GM18517 (cell line): Measurements from ENCODE around the gene HDHD3.

Experiments used
- ATAC-seq: cut with Tn5 transposase; IDR thresholded peaks from one replicate; pipeline ENCODE4 v1.9.1; 2021; ENCODE audit warnings: mild to moderate bottlenecking, moderate library complexity; ENCODE audit not compliant: unreplicated experiment

HDHD3 gene

DNA sequence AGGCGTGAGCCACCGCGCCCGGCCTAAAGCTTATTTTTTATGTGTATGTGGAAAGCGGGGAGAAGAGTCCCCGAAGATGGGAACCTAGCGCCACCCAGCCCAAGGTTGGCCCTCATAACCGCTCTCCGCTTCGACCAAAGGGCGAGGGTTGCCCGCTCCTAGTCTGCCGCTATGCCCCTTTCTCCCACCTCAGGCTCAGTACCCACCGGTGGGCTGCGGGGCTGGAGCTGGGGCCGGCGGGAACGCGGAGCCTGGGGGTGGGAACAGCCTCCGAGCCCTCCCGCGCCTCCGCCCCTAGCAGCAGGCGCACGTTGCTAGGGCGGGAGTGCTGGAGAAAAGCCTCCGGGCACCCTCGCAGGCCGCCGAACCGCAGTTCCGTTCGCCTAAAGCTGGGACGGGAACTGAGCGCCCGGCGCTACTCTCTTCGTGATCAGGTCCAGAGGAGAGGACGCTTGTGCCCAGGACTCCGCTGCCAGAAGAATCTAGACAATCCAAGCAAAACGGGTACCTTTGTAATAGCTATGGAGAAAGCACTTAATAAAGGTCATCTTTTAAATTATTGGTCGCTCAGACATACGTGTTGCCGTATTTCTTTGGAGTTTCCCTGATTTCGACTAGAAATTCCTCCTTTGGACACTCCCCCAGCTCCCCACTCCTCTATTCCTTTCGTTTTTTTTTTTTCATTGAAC is 36.6 kb downstream of the HDHD3 start, which contains the start of gene WDR31:
TSS of gene WDR31 (minus strand) at position 265 of the 689 bp plus-strand sequence. CDS start 8,253 bp downstream, outside the sequence.
- peak; percentile 97 for ATAC-seq

DNA sequence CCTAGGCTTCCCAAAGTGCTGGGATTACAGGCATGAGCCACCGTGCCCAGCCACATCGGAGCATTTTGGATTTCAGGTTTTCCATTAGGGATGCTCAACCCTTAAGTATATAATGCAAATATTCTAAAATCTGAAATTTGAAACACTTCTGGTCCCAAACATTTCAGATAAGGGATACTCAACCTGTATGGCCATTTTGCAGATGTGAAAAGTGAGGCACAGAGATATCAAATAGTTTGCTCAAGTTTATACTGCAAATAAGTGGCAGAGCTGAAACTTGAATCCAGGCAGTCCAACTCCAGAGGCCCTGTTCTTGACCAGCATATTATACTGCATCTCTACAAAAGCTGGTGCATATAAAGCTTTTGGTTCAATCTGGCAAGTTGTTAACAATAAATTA is 39.1 kb downstream of the HDHD3 start:
- ATAC-seq, result no peak

DNA sequence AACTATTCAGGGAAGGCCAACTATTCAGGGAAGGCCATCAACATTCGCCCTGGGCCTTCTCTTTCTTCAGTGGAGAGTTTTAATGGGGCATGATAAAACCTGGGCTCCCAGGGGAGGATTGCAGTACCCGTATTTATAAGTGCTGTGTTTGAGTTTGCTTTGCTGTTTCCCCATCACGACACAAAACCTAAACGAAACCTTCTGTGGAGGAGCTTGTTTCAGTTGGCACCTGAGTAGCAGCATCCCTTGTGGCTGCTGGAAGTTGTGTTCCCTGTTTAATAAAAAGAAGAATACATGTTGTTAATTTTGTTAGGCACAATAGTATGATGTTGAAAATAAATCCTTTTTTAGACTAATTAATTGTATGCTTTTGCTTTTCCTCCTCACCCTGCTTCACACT is 45.0 kb downstream of the HDHD3 start:
- no peak for ATAC-seq

DNA sequence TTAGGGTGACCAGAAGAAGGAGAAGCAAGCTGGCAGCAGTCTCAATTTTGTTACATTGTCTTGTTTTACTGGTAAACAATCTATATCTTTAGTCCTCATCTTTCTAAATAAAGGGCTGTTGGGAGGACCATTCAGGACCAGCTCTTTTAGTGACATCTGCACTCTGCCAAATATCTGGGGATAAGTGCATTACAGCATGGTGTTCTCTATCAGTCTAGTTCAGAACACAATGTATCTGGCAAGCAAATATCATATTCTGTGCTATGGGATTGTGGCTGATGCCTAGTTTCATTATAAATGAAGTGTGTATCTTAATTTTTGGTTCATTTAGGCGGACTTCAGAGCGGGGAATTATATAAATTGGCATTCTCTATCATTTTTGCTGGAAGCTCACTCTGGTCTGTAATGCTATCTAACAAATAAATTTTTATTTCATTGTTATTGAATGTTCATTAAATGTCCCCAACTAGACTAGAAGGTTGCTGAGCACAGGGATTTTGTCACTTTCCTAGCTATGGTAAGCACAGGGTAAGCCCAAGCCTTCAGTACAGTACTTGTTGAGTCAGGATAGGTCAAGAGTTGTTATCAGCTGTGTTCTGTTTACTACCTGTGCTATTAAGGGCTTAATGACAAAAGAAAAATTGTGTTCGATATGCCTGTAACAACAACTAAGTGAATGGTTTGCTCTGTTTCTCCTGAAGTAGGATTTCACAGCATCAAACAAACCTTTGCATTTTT is 48.6 kb downstream of the HDHD3 start:
- ATAC-seq, result no peak

DNA sequence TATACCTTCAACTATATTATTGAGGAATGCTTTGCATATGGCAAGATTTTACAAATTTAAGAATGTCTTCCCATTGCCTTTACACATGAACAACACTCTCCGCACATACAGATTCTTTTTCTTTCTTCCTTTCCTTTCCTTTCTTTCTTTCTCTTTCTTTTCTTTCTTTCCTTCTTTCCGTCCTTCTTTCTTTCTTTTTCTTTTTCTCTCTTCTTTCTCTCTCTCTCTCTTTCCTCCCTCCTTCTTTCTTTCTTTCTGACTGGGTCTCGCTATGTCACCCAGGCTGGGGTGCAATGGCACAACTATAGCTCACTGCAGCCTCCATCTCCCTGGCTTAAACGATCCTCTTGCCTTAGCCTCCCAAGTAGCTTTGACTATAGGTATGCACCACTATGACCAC is 50.6 kb downstream of the HDHD3 start:
- ATAC-seq, result no peak
